Activated CD4-positive, alpha-beta memory T cell treated with anti-CD3 and anti-CD28 coated beads for 36 hours (primary cell): ENCODE measurements around the gene TTLL11. TPM values are rescaled to one million over a fixed set of nuclear protein-coding genes. Genes with fewer than 3 reads are reported as not detected.

Experiments used
- CTCF ChIA-PET: fragments of 350-600 bp; sonication (Branson Sonifier 250); formaldehyde crosslinking; loops from one replicate; lab custom pipeline; 2021; ENCODE audit warnings: antibody characterized with exemption, inconsistent platforms; lab: Charles Lee
- POLR2A ChIA-PET: fragments of 350-600 bp; sonication (Branson Sonifier 250); formaldehyde crosslinking; loops from one replicate; lab custom pipeline; 2021; ENCODE audit warnings: antibody characterized with exemption; lab: Charles Lee
- DNase-seq: peaks from one replicate; pipeline ENCODE4 v3.0.0-alpha.2; 2020
- H3K27ac Mint-ChIP-seq: one replicate; pipeline ENCODE4 v1.8.0; 2021; ENCODE audit warnings: mixed read lengths
- H3K27me3 Mint-ChIP-seq: one replicate; pipeline ENCODE4 v1.8.0; 2021; ENCODE audit warnings: mixed read lengths
- H3K36me3 Mint-ChIP-seq: one replicate; pipeline ENCODE4 v1.8.0; 2021; ENCODE audit warnings: mixed read lengths
- H3K4me1 Mint-ChIP-seq: one replicate; pipeline ENCODE4 v1.8.0; 2021; ENCODE audit warnings: low read depth, mixed read lengths
- H3K4me3 Mint-ChIP-seq: one replicate; pipeline ENCODE4 v1.8.0; 2021; ENCODE audit warnings: mild to moderate bottlenecking, mixed read lengths
- H3K9me3 Mint-ChIP-seq: one replicate; pipeline ENCODE4 v1.8.0; 2021; ENCODE audit warnings: mixed read lengths
- intact Hi-C: fragments of 100-400 bp; cut with micrococcal nuclease; formaldehyde crosslinking; loops from one replicate; pipeline ENCODE4 v1.15.1; 2023
- total RNA-seq, 2 experiments: library from RNA; stranded (reverse); gene quantifications; one replicate each; pipeline ENCODE4 v1.2.3, GENCODE V29; 2021

The TTLL11 gene
- total RNA-seq, 2 experiments from 2014 or later = 0.97 TPM

DNA sequence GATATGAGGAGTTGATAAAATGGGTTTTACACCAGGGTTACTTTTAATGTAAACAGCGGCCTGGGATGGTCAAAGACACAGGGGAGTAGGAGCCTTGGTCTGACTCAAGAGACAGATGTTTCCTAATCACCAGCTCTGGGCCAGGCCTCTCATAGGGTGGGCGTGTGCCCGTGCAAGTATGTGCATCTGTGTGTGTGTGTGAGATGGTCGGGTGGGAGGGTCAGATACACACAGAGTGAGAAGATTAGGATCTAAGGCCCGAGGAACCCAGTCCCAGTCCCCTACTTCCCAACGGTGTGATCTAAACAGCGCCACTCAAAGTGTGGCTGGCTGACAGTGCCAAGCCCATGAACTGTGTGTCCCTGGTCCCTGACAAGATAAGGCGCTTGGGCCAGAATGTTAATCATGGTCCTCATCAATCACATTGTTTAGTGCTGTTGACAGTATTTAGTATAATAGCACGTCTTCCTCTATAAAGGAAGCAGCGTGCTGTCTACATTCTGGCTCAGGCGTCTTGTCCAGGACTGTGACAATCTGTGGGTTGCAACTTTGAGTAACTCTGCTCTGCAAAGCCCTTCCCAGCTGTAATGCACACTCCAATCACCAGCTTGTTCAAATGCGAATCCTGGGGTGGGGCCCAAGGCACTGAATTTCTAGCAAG is 267.9 kb downstream of the TTLL11 start:
- no peak overlapping the region for H3K27ac Mint-ChIP-seq
- no peaks in the 10 kb centered on the region for H3K36me3 Mint-ChIP-seq
- H3K9me3 Mint-ChIP-seq = no peaks in the 10 kb centered on the region
- peak; percentile 3 for DNase-seq
- intact Hi-C loops = no loop called here
- no peak overlapping the region for H3K4me3 Mint-ChIP-seq
- H3K4me1 Mint-ChIP-seq = no peaks in the 10 kb centered on the region
- H3K27me3 Mint-ChIP-seq = no peaks in the 10 kb centered on the region
- ChIA-PET POLR2A (no interaction called here), CTCF (no interaction called here)

DNA sequence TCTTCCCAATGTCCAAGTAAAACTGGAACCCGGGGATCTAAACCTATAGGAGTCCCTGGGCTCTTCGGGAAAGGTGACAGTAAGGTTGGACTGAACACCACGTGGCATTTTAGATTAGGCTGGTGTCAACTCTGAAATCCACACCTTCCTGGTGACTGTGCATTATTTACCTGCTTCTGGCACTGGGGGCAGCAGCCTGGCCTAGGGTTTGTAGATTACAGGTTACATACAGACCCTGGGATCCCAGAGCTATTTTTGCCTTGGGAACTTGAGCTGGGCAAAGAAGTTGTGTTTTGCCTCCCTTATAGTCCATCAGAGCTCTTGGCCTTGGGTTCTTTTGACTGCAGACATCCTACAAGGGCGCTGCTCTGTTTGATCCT is 268.5 kb downstream of the TTLL11 start:
- POLR2A ChIA-PET = no interaction called here
- peak; percentile 3 for DNase-seq

GRCh38 chr9:121823451-121824169 is 269.5 kb downstream of the TTLL11 start:
- no peaks in the 10 kb centered on the region for H3K4me1 Mint-ChIP-seq
- intact Hi-C loops = no loop called here
- H3K4me3 Mint-ChIP-seq = no peak overlapping the region
- no peaks in the 10 kb centered on the region for H3K27me3 Mint-ChIP-seq
- no peak for DNase-seq
- H3K36me3 Mint-ChIP-seq = no peaks in the 10 kb centered on the region
- H3K9me3 Mint-ChIP-seq = no peaks in the 10 kb centered on the region
- H3K27ac Mint-ChIP-seq = no peak overlapping the region
- ChIA-PET CTCF (no interaction called here), POLR2A (interaction anchor here (0.7 kb wide), 1 partner anchor 589 kb away, joined by 3 read pairs; no protein-coding TSS in a partner anchor)

More for the DNA sequence above, 268.5 kb downstream of the TTLL11 start:
- no peak overlapping the region for H3K4me3 Mint-ChIP-seq
- intact Hi-C loops = no loop called here
- no peaks in the 10 kb centered on the region for H3K9me3 Mint-ChIP-seq
- H3K36me3 Mint-ChIP-seq = no peaks in the 10 kb centered on the region
- H3K4me1 Mint-ChIP-seq = no peaks in the 10 kb centered on the region
- no peaks in the 10 kb centered on the region for H3K27me3 Mint-ChIP-seq
- H3K27ac Mint-ChIP-seq = no peak overlapping the region
- CTCF ChIA-PET = no interaction called here

GRCh38 chr9:121822093-121823085 is 270.7 kb downstream of the TTLL11 start:
- POLR2A ChIA-PET = no interaction called here
- DNase-seq = peak; percentile 9

DNA sequence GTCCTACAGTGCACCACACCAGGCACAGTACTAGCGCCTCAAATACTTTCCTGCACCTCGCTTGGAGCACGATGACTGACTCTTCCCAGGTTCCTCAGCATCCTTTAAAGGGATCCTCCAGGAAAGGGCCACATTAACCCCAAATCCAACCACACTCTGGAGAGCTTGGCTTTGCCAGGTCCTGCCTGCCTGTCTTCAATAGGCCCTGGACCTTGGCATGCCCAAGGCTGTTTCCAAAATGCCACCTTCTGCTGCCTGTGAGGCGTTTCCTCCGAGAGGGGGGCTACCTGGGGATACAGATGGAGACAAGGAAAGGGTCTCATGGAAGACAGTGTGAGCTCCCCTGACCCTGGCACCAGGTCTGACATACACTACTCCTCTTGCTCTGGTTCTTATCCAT is 271.8 kb downstream of the TTLL11 start:
- H3K27me3 Mint-ChIP-seq = no peaks in the 10 kb centered on the region
- H3K4me1 Mint-ChIP-seq = no peaks in the 10 kb centered on the region

More at GRCh38 chr9:121822093-121823085, 270.7 kb downstream of the TTLL11 start:
- intact Hi-C loops = no loop called here
- no peak overlapping the region for H3K27ac Mint-ChIP-seq
- H3K9me3 Mint-ChIP-seq = no peaks in the 10 kb centered on the region
- no peak overlapping the region for H3K4me3 Mint-ChIP-seq
- CTCF ChIA-PET = no interaction called here
- no peaks in the 10 kb centered on the region for H3K4me1 Mint-ChIP-seq
- no peaks in the 10 kb centered on the region for H3K27me3 Mint-ChIP-seq
- no peaks in the 10 kb centered on the region for H3K36me3 Mint-ChIP-seq

GRCh38 chr9:121820286-121821005 is 272.7 kb downstream of the TTLL11 start:
- Mint-ChIP-seq H3K27me3 (no peaks in the 10 kb centered on the region), H3K9me3 (no peaks in the 10 kb centered on the region), H3K27ac (no peak overlapping the region), H3K36me3 (no peaks in the 10 kb centered on the region), H3K4me3 (no peak overlapping the region), H3K4me1 (no peaks in the 10 kb centered on the region)
- ChIA-PET CTCF (no interaction called here), POLR2A (no interaction called here)
- intact Hi-C loops = no loop called here
- no peak for DNase-seq

More for the DNA sequence above, 271.8 kb downstream of the TTLL11 start:
- H3K9me3 Mint-ChIP-seq = no peaks in the 10 kb centered on the region
- ChIA-PET CTCF (no interaction called here), POLR2A (no interaction called here)
- DNase-seq = no peak
- intact Hi-C loops = no loop called here
- H3K36me3 Mint-ChIP-seq = no peaks in the 10 kb centered on the region
- no peak overlapping the region for H3K4me3 Mint-ChIP-seq
- no peak overlapping the region for H3K27ac Mint-ChIP-seq

DNA sequence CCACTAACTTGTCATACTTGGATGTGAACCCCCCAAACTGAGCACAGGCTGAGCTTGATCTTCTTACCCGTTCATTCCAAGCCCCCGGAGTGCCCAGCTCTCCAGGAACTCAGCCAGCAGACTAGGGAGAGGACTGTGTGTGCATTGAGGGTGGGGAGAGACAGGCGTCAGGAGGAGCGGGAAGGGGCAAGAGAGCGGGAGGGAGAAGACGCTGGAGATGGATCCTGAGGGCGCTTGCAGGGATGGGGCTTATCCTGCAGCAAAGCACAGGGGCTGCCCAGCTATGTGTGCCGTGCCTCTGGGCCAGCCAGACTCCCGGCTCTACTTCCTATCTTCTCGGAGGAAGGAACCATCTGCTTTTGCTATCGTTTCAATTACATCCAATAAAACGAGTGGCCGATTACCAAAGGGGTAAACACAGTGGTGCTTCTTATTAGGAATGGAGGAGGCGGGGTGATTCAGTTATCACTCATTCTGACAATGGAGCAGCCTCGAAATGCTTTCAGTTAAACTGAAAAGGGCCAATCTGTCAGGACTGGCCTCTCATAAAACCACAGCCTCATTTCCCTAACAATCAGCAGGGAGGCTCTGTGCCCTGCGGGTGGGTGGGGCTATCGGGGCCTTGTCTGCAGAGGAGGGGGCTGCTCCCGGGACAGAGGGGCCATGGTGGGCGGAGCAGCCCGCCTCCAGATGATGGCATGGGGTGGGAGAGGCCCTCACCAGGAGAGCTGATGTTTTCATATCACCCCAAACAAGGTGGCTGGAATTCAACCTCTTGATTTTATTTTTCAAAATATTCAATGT is 273.5 kb downstream of the TTLL11 start:
- Mint-ChIP-seq H3K27ac (no peak overlapping the region), H3K9me3 (no peaks in the 10 kb centered on the region), H3K4me3 (no peak overlapping the region), H3K4me1 (no peaks in the 10 kb centered on the region), H3K27me3 (no peaks in the 10 kb centered on the region), H3K36me3 (no peaks in the 10 kb centered on the region)
- no peak for DNase-seq
- intact Hi-C loops = no loop called here
- POLR2A ChIA-PET = no interaction called here
- CTCF ChIA-PET = no interaction called here

- ChIA-PET POLR2A (no interaction called here), CTCF (no interaction called here)
- Mint-ChIP-seq H3K27me3 (no peaks in the 10 kb centered on the region), H3K9me3 (no peaks in the 10 kb centered on the region), H3K4me1 (no peaks in the 10 kb centered on the region), H3K27ac (no peak overlapping the region), H3K4me3 (no peak overlapping the region), H3K36me3 (no peaks in the 10 kb centered on the region)
- no peak for DNase-seq
- intact Hi-C loops = no loop called here
Measured at GRCh38 chr9:121818841-121819427, 274.2 kb downstream of the TTLL11 start.

DNA sequence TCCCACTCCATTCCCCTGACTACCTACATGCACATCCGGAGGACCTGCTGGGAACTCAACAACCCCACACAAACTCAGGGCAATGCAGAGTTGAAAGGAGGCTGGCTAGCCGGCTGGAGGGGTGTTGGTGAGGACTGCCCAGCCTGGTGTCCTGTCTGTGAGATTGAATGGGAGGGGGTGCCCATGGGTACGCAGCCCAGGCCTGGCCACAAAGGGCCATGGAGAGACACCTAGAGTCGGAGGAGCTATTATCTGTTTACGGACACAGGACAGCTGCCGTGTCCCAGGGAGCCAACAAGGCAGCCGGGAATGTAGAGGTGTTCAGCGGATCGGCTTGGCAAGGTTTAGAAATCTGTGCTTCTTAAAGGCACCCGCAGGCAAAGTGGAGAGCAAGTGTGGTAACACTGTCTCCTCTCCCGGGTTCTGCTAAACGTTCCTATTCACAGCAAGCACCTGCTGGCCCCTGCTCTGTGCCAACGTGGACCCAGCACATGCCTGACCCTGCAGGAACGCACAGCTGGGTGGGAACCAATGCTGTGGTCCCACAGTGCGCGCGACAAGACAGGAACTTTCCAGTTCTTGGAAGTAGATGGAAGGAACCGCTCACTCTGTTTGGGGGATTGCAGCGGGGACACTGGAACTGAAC is 275.0 kb downstream of the TTLL11 start:
- H3K4me3 Mint-ChIP-seq = no peak overlapping the region
- H3K9me3 Mint-ChIP-seq = no peaks in the 10 kb centered on the region
- CTCF ChIA-PET = no interaction called here
- H3K4me1 Mint-ChIP-seq = no peaks in the 10 kb centered on the region
- no peak for DNase-seq
- POLR2A ChIA-PET = no interaction called here
- H3K27ac Mint-ChIP-seq = no peak overlapping the region
- H3K36me3 Mint-ChIP-seq = no peaks in the 10 kb centered on the region
- no peaks in the 10 kb centered on the region for H3K27me3 Mint-ChIP-seq
- intact Hi-C loops = no loop called here

DNA sequence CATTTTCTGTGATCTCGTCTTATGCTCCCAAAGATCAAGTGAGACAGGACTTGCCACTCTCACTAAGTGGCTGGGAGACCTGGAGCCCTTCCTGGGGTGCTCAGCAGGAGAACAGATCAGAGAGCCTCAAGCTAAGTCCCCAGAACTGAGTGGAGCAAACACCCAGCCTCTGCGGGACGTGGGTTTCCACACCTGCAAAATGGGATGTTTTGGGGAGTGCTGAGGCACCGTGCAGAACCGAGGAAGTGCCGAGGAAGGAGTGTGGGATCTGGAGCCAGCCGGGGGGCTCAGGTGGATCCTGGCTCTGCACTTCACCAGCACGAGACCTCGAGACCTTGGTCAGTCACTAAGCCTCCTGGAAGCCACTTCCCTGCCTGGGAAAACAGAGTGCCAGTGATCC is 275.6 kb downstream of the TTLL11 start:
- H3K27ac Mint-ChIP-seq = no peak overlapping the region
- ChIA-PET CTCF (no interaction called here), POLR2A (no interaction called here)
- H3K4me3 Mint-ChIP-seq = no peak overlapping the region
- H3K9me3 Mint-ChIP-seq = no peaks in the 10 kb centered on the region
- no peaks in the 10 kb centered on the region for H3K4me1 Mint-ChIP-seq
- intact Hi-C loops = no loop called here
- H3K36me3 Mint-ChIP-seq = no peaks in the 10 kb centered on the region
- DNase-seq = no peak
- H3K27me3 Mint-ChIP-seq = no peaks in the 10 kb centered on the region
